GM18517 (cell line): ENCODE data around the gene RNF123.

ENCODE experiments used
- ATAC-seq: cut with Tn5 transposase; IDR thresholded peaks from one replicate; pipeline ENCODE4 v1.9.1; 2021; ENCODE audit warnings: mild to moderate bottlenecking, moderate library complexity; ENCODE audit not compliant: unreplicated experiment

The RNF123 gene

DNA sequence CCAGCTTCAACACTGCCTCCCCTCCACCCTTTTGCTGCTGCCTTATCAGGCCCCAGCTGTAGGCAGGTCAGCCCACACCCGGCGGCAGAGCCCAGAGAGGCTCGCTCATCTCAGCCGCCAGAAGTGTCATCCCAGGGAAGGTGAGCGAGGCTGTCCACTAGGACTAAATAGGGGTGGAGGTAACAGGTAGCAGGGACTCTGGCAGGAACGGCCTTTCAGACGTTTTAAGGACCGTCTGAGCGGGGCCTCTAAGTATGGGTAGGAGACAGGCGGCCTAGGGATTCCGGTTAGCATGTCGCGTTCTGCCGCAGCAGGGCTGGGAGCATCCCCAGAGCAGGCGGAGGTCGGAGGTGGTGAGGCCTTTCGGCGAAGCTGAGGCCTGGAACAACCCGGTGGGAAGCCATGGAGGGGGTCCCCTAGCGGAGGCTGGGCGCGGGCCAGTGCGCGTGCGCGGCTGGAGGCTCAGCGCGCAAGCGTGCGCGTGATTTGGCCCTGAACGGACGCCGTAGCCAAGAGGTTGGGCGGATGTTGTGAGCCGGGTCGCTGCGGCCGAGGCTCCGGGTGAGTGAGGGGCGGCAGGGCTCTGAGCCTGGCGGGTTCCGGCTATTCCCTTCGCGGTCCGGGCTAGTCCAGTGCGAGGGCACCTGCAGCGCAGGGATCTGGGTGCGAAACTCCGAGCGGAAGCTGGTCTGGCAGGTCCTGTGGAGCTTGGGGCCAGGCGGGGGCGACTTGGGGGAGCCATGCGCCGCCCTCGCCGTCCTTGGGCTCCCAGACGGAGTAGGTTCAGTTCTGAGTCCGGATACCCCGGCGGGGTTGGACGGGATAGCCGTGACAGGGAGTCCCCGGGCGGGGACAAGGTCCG, at the start of gene RNF123, which contains the start of gene MST1:
Gene RNF123 (plus strand): TSS at position 512 of the 862 bp plus-strand sequence. CDS start 1,609 bp downstream, outside the sequence.
Gene MST1 (minus strand): TSS at position 429 of the 862 bp plus-strand sequence. CDS start 783 bp downstream, outside the sequence.
- ATAC-seq = peak; percentile 56

DNA sequence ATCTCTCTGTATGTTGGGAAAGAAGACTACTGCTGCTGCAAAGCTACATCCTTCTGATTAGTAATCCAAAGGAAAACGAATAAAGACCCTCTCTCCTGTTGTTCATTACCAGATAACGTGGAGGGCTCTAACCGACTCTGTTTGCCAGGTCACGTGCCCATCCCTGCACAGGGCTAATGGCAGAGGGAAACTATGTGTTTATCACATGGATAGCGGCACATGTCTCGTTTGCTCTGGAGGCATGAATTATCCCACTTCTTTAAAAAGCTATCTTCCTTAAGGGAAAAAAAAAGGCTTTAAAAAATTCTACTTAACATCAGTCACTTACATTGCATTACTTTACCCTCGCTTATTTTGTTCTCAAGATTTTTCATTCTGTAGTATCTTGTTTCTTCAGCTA, 48.1 kb upstream of the RNF123 start:
- no peak for ATAC-seq

DNA sequence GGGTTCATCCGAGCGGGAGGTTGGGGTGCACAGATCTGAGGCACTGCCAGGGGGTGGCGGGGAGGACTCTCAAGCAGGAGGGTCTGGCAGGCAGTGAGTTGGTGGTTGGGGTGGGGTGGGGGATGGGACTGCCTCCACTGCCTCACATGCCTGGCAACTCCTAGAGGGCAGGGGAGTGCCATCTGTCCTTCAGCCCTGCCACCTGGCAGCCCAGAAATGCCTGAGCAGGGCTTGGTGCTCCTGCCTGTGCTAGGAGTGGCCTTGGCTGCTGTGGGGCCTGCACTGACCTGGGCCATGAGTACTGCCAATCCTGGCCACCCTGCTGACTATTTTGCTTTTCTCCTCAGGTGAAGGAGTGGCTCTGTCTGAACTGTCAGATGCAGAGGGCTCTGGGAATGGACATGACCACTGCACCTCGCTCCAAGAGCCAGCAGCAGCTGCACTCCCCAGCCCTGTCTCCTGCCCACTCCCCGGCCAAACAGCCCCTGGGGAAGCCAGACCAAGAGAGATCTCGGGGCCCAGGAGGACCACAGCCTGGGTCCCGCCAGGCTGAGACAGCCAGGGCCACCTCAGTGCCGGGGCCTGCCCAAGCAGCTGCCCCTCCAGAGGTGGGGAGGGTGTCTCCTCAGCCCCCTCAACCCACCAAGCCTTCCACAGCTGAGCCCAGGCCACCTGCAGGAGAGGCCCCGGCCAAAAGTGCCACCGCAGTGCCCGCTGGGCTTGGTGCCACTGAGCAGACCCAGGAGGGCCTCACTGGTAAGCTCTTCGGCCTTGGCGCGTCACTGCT, 47.2 kb upstream of the RNF123 start:
- ATAC-seq = no peak

DNA sequence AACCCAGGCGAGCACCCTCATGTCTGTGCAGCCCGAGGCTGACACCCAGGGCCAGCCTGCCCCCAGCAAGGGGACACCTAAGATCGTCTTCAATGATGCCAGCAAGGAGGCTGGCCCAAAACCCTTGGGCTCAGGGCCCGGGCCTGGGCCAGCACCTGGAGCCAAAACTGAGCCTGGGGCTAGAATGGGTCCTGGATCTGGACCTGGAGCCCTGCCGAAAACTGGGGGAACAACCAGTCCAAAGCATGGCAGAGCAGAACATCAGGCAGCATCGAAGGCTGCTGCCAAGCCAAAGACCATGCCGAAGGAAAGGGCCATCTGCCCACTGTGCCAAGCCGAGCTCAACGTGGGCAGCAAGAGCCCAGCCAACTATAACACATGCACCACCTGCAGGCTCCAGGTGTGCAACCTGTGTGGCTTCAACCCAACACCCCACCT, 46.6 kb upstream of the RNF123 start:
- no peak for ATAC-seq

DNA sequence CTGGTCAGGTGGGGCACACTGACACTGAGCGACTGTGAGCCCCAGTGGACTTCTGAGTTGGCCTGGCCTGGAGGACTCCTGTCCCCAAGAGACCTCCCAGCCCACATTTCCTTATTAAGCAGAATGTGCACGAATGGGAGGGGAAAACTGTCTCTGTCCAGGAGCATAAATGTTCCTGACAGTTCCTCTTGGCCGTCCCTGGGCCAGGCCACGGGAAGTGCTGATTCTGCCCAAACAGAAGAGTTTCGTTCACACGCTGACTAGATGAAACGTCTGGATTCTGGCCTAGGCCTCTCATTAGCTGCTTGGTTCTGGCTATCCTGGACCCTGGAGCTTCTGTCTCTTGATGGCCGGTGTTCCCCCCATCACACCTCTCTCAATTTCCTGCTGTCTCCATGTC, 44.7 kb upstream of the RNF123 start:
- ATAC-seq = no peak

DNA sequence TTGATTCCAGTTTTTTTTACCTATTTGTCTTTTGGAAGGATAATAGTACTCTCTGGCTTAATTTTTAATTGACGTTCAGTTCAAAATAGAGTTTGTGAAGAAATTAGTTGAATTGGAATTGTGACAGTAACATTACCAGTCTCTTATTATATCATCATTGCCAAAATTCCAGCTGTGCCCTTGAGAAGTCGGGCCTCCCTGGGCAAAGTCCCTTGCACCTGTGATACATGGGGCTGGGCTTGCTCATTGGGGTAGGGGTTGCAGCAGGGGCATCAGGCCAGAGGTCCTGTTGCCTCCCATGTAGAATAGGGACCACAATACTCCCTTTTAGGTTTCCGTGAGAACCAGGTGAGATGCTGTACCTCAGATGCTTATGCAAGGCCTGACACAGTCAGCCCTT, 43.1 kb upstream of the RNF123 start:
- no peak for ATAC-seq

DNA sequence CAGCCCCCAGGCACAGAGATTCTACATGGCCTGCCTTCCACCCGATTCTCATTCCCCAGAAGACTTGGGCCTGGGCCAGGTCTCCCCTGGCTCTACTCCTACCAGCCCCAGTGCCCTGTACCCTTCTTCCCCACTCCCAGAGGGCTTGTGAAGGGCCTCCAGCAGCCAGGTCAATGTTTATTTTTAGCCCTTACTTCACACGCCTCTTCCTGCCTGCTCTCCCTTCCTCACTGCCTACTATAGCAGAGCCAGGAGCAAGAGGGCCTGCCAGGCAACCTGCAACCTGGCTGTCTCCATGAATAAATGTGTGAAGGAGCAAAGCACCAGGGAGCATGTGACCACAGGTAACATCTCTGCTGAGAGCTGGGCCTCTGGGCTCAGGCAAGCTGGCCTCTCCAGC, 41.6 kb upstream of the RNF123 start:
- no peak for ATAC-seq

DNA sequence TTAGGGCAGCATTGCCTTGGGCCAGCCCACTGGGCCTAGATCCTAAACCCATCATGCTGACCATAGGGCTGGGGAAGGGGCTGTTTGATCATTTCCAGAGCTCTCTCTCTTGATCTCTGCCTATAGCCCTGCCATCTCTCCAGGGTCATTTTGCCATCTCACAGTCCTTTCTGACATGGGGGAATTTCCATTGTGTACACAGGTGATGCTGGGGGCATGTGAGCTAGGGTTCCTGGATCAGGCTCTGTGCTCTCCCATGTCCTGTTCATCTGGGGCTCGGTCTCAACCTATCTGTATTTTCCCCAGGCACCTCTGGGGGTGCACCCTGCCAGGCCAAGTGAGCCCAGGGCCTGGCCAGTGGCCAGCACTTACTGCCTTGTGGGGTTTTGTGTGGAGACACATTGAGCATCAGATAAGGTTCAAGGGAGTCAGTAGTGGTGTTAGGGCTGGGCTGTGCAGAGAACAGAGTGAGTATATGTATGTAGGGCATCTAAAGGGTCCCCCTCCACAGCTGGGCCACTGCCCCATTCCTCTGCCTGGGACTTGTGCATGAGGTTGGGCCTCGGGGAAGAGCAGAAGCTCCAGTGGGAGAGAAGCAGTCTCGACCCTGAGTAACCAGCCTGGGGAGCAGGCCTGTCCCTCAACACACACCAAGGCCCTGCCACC, 40.9 kb upstream of the RNF123 start:
- ATAC-seq = no peak

DNA sequence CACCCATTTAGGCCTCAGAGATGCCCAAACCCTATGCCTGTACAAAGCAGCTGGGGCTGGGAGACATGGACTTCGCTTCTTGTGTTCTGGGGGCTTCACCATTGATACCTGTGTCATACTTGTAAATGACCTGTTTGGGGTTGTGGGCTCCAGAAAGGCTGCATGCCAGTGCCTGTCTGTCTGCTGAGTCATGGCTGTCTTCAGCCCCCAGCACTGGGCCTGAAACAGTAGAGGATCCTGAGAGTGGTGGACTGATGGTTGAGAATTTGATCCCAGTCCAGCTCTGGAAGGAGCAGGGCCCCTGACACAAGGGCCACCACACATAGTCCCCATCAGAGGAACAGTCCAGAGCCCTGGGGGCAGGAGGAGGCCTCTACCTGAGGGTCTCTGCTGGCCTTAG, 39.8 kb upstream of the RNF123 start:
- no peak for ATAC-seq

DNA sequence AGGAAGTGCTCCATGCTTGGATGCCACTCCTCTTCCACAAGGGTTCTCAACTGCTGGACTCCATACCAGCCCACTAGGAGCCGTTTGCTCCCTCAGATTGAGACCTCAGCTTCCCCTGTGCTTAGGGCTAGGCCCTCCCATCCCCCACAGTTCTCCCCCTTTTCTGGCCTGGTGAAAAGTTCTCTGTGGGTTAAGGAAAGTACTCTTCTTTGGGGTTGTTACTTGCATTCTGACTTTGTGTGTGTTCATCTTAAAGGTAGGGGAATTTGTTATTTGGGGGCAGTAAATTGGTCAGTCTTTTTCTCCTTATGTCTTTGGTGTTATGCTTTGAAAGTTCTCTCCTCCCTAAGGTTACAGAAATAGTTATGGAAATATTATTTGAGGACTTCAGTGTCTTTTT, 39.2 kb upstream of the RNF123 start:
- no peak for ATAC-seq

DNA sequence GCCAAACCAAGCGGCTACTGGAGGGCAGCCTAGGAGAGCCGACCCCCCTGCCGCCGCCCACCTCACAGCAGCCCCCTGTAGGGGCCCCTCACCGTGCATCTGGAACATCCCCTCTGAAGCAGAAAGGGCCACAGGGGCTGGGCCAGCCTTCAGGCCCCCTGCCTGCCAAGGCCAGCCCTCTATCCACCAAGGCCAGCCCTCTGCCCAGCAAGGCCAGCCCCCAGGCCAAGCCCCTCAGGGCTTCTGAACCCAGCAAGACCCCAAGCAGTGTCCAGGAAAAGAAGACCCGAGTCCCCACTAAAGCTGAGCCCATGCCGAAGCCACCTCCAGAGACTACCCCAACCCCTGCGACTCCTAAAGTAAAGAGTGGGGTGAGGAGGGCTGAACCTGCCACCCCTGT, 38.7 kb upstream of the RNF123 start:
- no peak for ATAC-seq

DNA sequence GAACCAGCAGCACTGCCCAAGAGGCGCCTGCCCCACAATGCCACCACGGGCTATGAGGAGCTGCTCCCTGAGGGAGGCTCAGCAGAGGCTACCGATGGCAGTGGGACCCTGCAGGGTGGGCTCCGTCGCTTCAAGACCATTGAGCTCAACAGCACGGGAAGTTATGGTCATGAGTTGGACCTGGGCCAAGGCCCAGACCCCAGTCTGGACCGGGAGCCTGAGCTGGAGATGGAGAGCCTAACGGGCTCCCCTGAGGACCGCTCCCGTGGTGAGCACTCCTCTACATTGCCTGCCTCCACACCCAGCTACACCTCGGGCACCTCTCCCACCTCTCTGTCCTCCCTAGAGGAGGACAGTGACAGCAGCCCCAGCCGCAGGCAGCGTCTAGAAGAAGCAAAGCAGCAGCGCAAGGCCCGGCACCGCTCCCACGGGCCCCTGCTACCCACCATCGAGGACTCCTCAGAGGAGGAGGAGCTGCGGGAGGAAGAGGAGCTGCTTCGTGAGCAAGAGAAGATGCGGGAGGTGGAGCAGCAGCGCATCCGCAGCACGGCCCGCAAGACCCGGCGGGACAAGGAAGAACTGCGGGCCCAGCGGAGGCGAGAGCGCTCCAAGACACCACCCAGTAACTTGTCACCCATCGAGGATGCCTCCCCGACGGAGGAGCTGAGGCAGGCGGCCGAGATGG, 37.0 kb upstream of the RNF123 start:
- no peak for ATAC-seq

DNA sequence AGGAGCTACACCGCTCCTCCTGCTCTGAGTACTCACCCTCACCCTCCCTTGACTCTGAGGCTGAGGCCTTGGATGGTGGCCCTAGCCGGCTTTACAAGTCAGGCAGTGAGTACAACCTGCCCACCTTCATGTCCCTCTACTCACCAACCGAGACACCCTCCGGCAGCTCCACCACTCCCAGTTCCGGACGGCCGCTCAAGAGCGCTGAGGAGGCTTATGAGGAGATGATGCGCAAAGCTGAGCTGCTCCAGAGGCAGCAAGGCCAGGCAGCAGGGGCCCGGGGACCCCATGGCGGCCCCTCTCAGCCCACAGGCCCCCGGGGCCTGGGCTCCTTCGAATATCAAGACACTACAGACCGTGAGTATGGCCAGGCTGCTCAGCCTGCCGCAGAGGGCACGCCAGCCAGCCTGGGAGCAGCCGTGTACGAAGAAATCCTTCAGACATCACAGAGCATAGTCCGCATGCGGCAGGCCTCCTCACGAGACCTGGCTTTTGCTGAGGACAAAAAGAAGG, 36.4 kb upstream of the RNF123 start:
- ATAC-seq = no peak

DNA sequence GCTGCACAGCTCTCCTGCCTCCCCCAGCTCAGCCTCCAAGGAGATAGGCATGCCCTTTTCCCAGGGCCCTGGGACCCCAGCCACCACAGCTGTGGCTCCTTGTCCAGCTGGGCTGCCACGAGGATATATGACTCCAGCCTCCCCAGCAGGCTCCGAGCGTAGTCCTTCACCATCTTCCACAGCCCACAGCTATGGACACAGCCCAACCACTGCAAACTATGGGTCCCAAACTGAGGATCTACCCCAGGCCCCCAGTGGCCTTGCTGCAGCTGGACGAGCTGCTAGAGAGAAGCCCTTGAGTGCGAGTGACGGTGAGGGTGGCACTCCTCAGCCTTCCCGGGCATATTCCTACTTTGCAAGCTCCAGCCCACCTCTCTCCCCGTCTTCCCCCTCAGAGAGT, 35.7 kb upstream of the RNF123 start:
- ATAC-seq = no peak

DNA sequence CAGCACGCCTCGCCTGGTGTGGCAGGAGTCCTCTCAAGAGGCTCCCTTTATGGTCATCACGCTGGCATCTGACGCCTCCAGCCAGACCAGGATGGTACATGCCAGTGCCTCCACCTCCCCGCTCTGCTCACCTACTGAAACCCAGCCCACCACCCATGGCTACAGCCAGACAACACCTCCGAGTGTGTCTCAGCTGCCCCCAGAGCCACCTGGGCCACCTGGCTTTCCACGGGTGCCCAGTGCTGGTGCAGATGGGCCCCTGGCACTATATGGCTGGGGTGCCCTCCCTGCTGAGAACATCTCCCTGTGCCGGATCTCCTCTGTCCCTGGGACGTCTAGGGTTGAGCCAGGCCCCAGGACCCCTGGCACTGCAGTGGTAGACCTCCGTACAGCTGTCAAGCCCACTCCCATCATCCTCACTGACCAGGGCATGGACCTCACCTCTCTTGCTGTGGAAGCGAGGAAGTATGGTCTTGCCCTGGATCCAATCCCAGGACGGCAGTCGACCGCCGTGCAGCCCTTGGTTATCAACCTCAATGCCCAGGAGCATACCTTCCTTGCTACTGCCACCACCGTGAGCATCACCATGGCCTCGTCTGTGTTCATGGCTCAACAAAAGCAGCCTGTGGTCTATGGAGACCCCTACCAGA, 35.1 kb upstream of the RNF123 start:
- ATAC-seq = no peak

DNA sequence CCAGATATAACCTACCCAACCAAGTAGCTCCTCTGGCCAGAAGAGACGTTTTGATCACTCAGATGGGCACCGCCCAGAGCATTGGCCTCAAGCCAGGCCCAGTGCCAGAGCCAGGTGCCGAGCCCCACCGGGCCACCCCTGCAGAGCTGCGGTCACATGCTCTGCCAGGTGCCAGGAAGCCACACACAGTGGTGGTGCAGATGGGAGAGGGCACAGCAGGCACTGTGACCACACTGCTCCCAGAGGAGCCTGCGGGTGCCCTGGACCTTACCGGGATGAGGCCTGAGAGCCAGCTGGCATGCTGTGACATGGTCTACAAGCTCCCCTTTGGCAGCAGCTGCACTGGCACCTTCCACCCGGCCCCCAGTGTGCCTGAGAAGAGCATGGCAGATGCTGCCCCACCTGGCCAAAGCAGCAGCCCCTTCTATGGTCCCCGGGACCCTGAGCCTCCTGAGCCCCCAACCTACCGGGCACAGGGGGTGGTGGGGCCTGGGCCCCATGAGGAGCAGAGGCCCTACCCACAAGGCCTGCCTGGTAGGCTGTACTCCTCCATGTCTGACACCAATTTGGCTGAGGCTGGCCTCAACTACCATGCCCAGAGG, 34.3 kb upstream of the RNF123 start:
- ATAC-seq = no peak

DNA sequence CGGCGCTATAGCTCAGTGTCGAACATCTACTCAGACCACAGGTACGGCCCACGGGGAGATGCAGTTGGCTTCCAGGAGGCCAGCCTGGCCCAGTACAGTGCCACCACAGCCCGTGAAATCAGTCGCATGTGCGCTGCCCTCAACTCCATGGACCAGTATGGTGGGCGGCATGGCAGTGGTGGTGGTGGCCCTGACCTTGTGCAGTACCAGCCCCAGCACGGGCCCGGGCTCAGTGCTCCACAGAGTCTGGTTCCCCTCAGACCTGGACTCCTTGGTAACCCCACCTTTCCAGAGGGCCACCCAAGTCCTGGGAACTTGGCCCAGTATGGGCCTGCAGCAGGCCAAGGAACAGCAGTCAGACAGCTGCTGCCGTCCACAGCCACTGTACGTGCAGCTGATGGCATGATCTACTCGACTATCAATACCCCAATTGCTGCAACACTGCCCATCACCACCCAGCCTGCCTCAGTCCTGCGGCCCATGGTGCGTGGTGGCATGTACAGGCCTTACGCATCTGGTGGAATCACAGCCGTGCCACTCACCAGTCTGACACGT, 33.5 kb upstream of the RNF123 start:
- ATAC-seq = no peak

DNA sequence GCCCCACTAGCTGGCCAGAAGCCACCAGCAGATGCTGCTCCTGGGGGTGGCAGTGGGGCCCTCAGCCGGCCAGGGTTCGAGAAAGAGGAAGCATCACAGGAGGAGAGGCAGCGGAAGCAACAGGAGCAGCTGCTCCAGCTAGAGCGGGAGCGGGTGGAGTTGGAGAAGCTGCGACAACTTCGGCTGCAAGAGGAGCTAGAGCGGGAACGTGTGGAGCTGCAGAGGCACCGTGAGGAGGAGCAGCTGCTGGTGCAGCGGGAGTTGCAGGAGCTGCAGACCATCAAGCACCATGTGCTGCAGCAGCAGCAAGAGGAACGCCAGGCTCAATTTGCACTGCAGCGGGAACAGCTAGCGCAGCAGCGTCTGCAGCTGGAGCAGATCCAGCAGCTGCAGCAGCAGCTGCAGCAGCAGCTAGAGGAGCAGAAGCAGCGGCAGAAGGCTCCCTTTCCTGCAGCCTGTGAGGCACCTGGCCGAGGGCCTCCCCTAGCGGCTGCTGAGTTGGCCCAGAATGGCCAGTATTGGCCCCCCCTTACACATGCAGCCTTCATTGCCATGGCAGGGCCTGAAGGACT, 32.7 kb upstream of the RNF123 start:
- ATAC-seq = no peak
